BE2C (cell line): ENCODE results near the gene MN1.

Experiments used
- DNase-seq: peaks from one replicate; pipeline ENCODE4 v3.0.0-alpha.2; 2020
- H3K27me3 ChIP-seq: fragments of 250-450 bp; sonication (Bioruptor Pico); 2 replicates; pipeline ENCODE4 v1.5.1; 2020; ENCODE audit warnings: mild to moderate bottlenecking
- H3K36me3 ChIP-seq: fragments of 250-450 bp; sonication (Bioruptor Pico); 2 replicates; pipeline ENCODE4 v1.5.1; 2020; ENCODE audit warnings: mild to moderate bottlenecking
- H3K4me1 ChIP-seq: fragments of 250-450 bp; sonication (Bioruptor Pico); 2 replicates; pipeline ENCODE4 v1.5.1; 2020
- H3K4me3 ChIP-seq: 2 replicates; pipeline ENCODE4 v1.5.1; 2011; ENCODE audit warnings: low read depth, low read length
- H3K9me3 ChIP-seq: fragments of 250-450 bp; sonication (Bioruptor Pico); 2 replicates; pipeline ENCODE4 v1.5.1; 2020
- CTCF ChIP-seq: IDR thresholded peaks from 2 replicates; pipeline ENCODE4 v1.5.1; 2012; ENCODE audit warnings: mild to moderate bottlenecking, low read depth, low read length

Gene MN1

GRCh38 chr22:27810609-27811151 lies 9.1 kb upstream of the MN1 start:
- no peak for DNase-seq

GRCh38 chr22:27809700-27810608 lies 8.4 kb upstream of the MN1 start:
- no peak for DNase-seq
- no peak overlapping the region for H3K4me3 ChIP-seq
- no peaks in the 10 kb centered on the region for H3K9me3 ChIP-seq
- H3K4me1 ChIP-seq, result no peaks in the 10 kb centered on the region
- no peaks in the 10 kb centered on the region for H3K27me3 ChIP-seq
- no peak for TF ChIP-seq CTCF
- H3K36me3 ChIP-seq, result no peaks in the 10 kb centered on the region

More at GRCh38 chr22:27810609-27811151, 9.1 kb upstream of the MN1 start:
- Histone ChIP-seq H3K9me3 (no peaks in the 10 kb centered on the region), H3K27me3 (no peaks in the 10 kb centered on the region), H3K4me3 (no peak overlapping the region), H3K36me3 (no peaks in the 10 kb centered on the region), H3K4me1 (no peaks in the 10 kb centered on the region)
- no peak for TF ChIP-seq CTCF

- 0 out of 2 replicates have a peak, but pooled peaks have one; percentile 8 for TF ChIP-seq CTCF
- DNase-seq, result no peak
Measured at GRCh38 chr22:27809226-27809603, 7.7 kb upstream of the MN1 start.

GRCh38 chr22:27808451-27809225 lies 7.1 kb upstream of the MN1 start:
- peaks cover 6% of the 10 kb centered on the region; the same call in 1 of the 2 replicates for H3K27me3 ChIP-seq
- no peak for DNase-seq
- H3K9me3 ChIP-seq, result no peaks in the 10 kb centered on the region
- no peak overlapping the region for H3K4me3 ChIP-seq
- TF ChIP-seq CTCF, result no peak
- no peaks in the 10 kb centered on the region for H3K4me1 ChIP-seq
- H3K36me3 ChIP-seq, result no peaks in the 10 kb centered on the region

More at GRCh38 chr22:27809226-27809603, 7.7 kb upstream of the MN1 start:
- Histone ChIP-seq H3K27me3 (peaks cover 3% of the 10 kb centered on the region; the same call in 1 of the 2 replicates), H3K4me3 (no peak overlapping the region), H3K9me3 (no peaks in the 10 kb centered on the region), H3K4me1 (no peaks in the 10 kb centered on the region), H3K36me3 (no peaks in the 10 kb centered on the region)

GRCh38 chr22:27805841-27806240 lies 4.3 kb upstream of the MN1 start:
- no peaks in the 10 kb centered on the region for H3K4me1 ChIP-seq
- no peak overlapping the region for H3K4me3 ChIP-seq
- no peak for DNase-seq
- no peaks in the 10 kb centered on the region for H3K36me3 ChIP-seq
- H3K27me3 ChIP-seq, result peaks cover 28% of the 10 kb centered on the region
- no peaks in the 10 kb centered on the region for H3K9me3 ChIP-seq
- TF ChIP-seq CTCF, result no peak
